GM12878 (cell line): ENCODE data around the gene STIL. TPM values are rescaled to one million over a fixed set of nuclear protein-coding genes. Genes with fewer than 3 reads are reported as not detected.
A peak's percentile ranks its signal among the peaks of the same experiment; 100 is the strongest.

Source experiments
- ATAC-seq: fragments of 200-7000 bp; cut with Tn5 transposase; 3 replicates; pipeline ENCODE4 v1.9.1; 2020; ENCODE audit warnings: mild to moderate bottlenecking, moderate library complexity
- BruUV-seq: library from RNA; stranded (reverse); fragments of 400-500 nt; replicated peaks from 2 replicates; lab custom pipeline; 2021; lab: Mats Ljungman, UMichigan
- CTCF ChIA-PET: fragments of 300-600 bp; sonication (Branson Sonifier 250); formaldehyde crosslinking; extraction: SDS; loops from one replicate; lab custom pipeline; 2021; ENCODE audit warnings: inconsistent platforms; lab: Yijun Ruan, JAX
- POLR2A ChIA-PET: fragments of 350-600 bp; formaldehyde crosslinking; extraction: SDS; loops from one replicate; lab custom pipeline; 2021; ENCODE audit warnings: inconsistent platforms; lab: Charles Lee
- RAD21 ChIA-PET: fragments of 300-600 bp; sonication (Branson Sonifier 250); formaldehyde crosslinking; loops from one replicate; lab custom pipeline; 2023; ENCODE audit warnings: antibody characterized with exemption; ENCODE audit not compliant: unreplicated experiment; lab: Charles Lee
- SMC1A ChIA-PET: fragments of 300-600 bp; sonication (Branson Sonifier 250); formaldehyde crosslinking; loops from one replicate; lab custom pipeline; 2023; ENCODE audit not compliant: unreplicated experiment, uncharacterized antibody; lab: Charles Lee
- DNase-seq: peaks from one replicate; pipeline ENCODE4 v3.0.0-alpha.2; 2011; ENCODE audit warnings: low read depth, low spot score
- FAIRE-seq: peaks from 3 replicates; lab custom pipeline; 2011; peaks lifted over from hg19 to GRCh38; lab: Jason Lieb, UNC
- H2AFZ ChIP-seq: 2 replicates; pipeline ENCODE4 v1.6.0; 2011; ENCODE audit warnings: low read depth, low read length, control low read depth; ENCODE audit not compliant: control insufficient read depth
- H3K27ac ChIP-seq: 2 replicates; pipeline ENCODE4 v1.5.1; 2011; ENCODE audit warnings: control low read depth; ENCODE audit not compliant: control insufficient read depth, insufficient read depth
- H3K27me3 ChIP-seq, 2 experiments: replicated peaks in 1 of 2; 2 replicates each; pipeline versions ENCODE4 v1.6.0 to v1.6.1; 2011; ENCODE audit warnings: low read length in 1 of 2; ENCODE audit not compliant: control insufficient read depth in 2 of 2, insufficient read depth in 2 of 2
- H3K36me3 ChIP-seq, 2 experiments: 2 replicates each; pipeline ENCODE4 v1.5.1; 2011; ENCODE audit warnings: low read length in 1 of 2; ENCODE audit not compliant: control insufficient read depth in 2 of 2, insufficient read depth in 2 of 2
- H3K4me1 ChIP-seq: 2 replicates; pipeline ENCODE4 v1.6.1; 2011; ENCODE audit warnings: mild to moderate bottlenecking, low read length, moderate library complexity, mixed read lengths; ENCODE audit not compliant: control insufficient read depth, insufficient read depth
- H3K4me2 ChIP-seq: 2 replicates; pipeline ENCODE4 v1.6.0; 2011; ENCODE audit warnings: control low read depth; ENCODE audit not compliant: control insufficient read depth, insufficient read depth
- H3K4me3 ChIP-seq: fragments of 200-600 bp; sonication (generic); 2 replicates; pipeline ENCODE4 v1.5.1; 2016
- H3K79me2 ChIP-seq: 2 replicates; pipeline ENCODE4 v1.6.0; 2011; ENCODE audit warnings: low read length; ENCODE audit not compliant: control insufficient read depth, insufficient read depth
- H3K9ac ChIP-seq: 2 replicates; pipeline ENCODE4 v1.8.0; 2011; ENCODE audit warnings: low read length, control low read depth, mixed read lengths; ENCODE audit not compliant: control insufficient read depth, insufficient read depth
- H3K9me3 ChIP-seq: replicated peaks from 3 replicates; pipeline ENCODE4 v1.5.1; 2011; ENCODE audit warnings: mild to moderate bottlenecking, low read length; ENCODE audit not compliant: control insufficient read depth, insufficient read depth
- H4K20me1 ChIP-seq: 2 replicates; pipeline ENCODE4 v1.6.0; 2011; ENCODE audit not compliant: control insufficient read depth, insufficient read depth
- EZH2 ChIP-seq: IDR thresholded peaks from 2 replicates; pipeline ENCODE4 v1.6.1; 2012; ENCODE audit warnings: low read depth, mild to moderate bottlenecking, control low read depth, inconsistent platforms, low read length, borderline replicate concordance; ENCODE audit not compliant: control insufficient read depth
- STAT3 ChIP-seq: IDR thresholded peaks from 2 replicates; pipeline ENCODE4 v1.6.1; 2011; ENCODE audit warnings: low read depth, low read length, improper control_type of control experiment
- SUZ12 ChIP-seq: fragments of 200-600 bp; sonication (generic); IDR thresholded peaks from one replicate; pipeline ENCODE4 v1.6.1; 2018; ENCODE audit warnings: antibody characterized with exemption, mild to moderate bottlenecking; ENCODE audit not compliant: unreplicated experiment
- ZBTB40 ChIP-seq: fragments of 450-650 bp; IDR thresholded peaks from 2 replicates; pipeline ENCODE4 v1.6.1; 2016; ENCODE audit warnings: mild to moderate bottlenecking, moderate library complexity, borderline replicate concordance
- WGBS: methylation state at CpG from one replicate; pipeline ENCODE4 v1.1.6; 2016; ENCODE audit warnings: low lambda C conversion rate; ENCODE audit not compliant: insufficient replicate concordance, insufficient coverage; ENCODE audit errors: missing lambda C conversion rate; 5-methylcytosine and 5-hydroxymethylcytosine counted together
- in situ Hi-C: fragments of 300-500 bp; cut with MboI; formaldehyde crosslinking; loops from 9 replicates; pipeline ENCODE4 v1.14.3; 2018; ENCODE audit warnings: mixed read lengths
- intact Hi-C: fragments of 100-400 bp; cut with micrococcal nuclease; formaldehyde crosslinking; loops from one replicate; pipeline ENCODE4 v1.14.2; 2022; ENCODE audit not compliant: unreplicated experiment
- polyA plus RNA-seq, 11 experiments: library from polyadenylated mRNA; depleted of rRNA in 4 of 11; unstranded in 6 of 11; stranded (reverse) in 5 of 11; fragments of >200 nt; fragmentation: Nextera tagmentation in 4 of 11; fragmentation: Illumina TruSeq in 1 of 11; extraction: Ambion mirVana in 4 of 11; extraction: Trizol in 1 of 11; gene quantifications; 1 replicate in 1 of 11; 2 replicates in 10 of 11; pipeline versions ENCODE4 v1.2.1 to v1.2.3, GENCODE V29; 2011 to 2016; ENCODE audit warnings: inconsistent platforms in 2 of 11, missing spikeins in 2 of 11, low read depth in 1 of 11
- total RNA-seq, 4 experiments: library from RNA; depleted of rRNA in 3 of 4; stranded (reverse); fragments of >200 nt in 3 of 4; fragmentation: Illumina TruSeq in 1 of 4; extraction: Trizol in 1 of 4; gene quantifications; 2 replicates each; pipeline versions ENCODE4 v1.2.1 to v1.2.3, GENCODE V29; 2013 to 2021

STIL gene
- total and polyA plus RNA-seq, 10 of the 15 experiments (the other 5 are each of a cell fraction or from before 2014, with no cell fraction given), result 6.0 to 35.1 (median 26.5) TPM

- H2AFZ ChIP-seq, result no peak overlapping the region
- H3K4me2 ChIP-seq, result no peak overlapping the region
- intact Hi-C loops, result no loop called here
- ChIA-PET SMC1A (no interaction called here), POLR2A (no interaction called here), CTCF (no interaction called here), RAD21 (interaction anchor here (0.6 kb wide), 1 partner anchor 25 kb away, joined by 4 read pairs; no protein-coding TSS in a partner anchor)
- 16% methylated on average over 23 of the region's 23 CpGs for WGBS
- no peak for ATAC-seq
- H3K27me3 ChIP-seq, result peaks cover 28 to 29% of the 10 kb centered on the region in 2 experiments
- in situ Hi-C loops, result no loop called here
- TF ChIP-seq EZH2 (peak; percentile 91; the same call in 1 of the 2 replicates), STAT3 (no peak)
- H4K20me1 ChIP-seq, result no peaks in the 10 kb centered on the region
- H3K27ac ChIP-seq, result no peak overlapping the region
- no peaks in the 10 kb centered on the region for H3K79me2 ChIP-seq
- no peaks in the 10 kb centered on the region for H3K36me3 ChIP-seq
- peaks cover 3% of the 10 kb centered on the region; the same call in 1 of the 2 replicates for H3K4me1 ChIP-seq
- DNase-seq, result no peak
- no peaks in the 10 kb centered on the region for H3K9me3 ChIP-seq
- no peak overlapping the region for H3K4me3 ChIP-seq
- H3K9ac ChIP-seq, result no peak overlapping the region
- no TSS peak for BruUV-seq
- FAIRE-seq, result no peak
Measured at GRCh38 chr1:47229886-47230691, 83.9 kb downstream of the STIL start.

- in situ Hi-C loops (no loop called here), intact Hi-C loops (no loop called here)
- 20% methylated on average over 35 of the region's 35 CpGs for WGBS
- DNase-seq, result no peak
- CTCF ChIA-PET, result no interaction called here
- no peaks in the 10 kb centered on the region for H4K20me1 ChIP-seq
- BruUV-seq, result no TSS peak
- SMC1A ChIA-PET, result interaction anchor here (0.6 kb wide), 1 partner anchor 1056 kb away, joined by 3 read pairs; no protein-coding TSS in a partner anchor
- H3K79me2 ChIP-seq, result no peaks in the 10 kb centered on the region
- no peak for ATAC-seq
- FAIRE-seq, result no peak
- no peak overlapping the region for H3K4me3 ChIP-seq
- POLR2A ChIA-PET, result no interaction called here
- H3K27ac ChIP-seq, result no peak overlapping the region
- RAD21 ChIA-PET, result no interaction called here
- no peak overlapping the region for H2AFZ ChIP-seq
- no peaks in the 10 kb centered on the region for H3K9me3 ChIP-seq
- H3K4me1 ChIP-seq, result peaks cover 3% of the 10 kb centered on the region; the same call in 1 of the 2 replicates
- H3K36me3 ChIP-seq, result no peaks in the 10 kb centered on the region
- peaks cover 29 to 32% of the 10 kb centered on the region in 2 experiments for H3K27me3 ChIP-seq
- no peak for TF ChIP-seq ZBTB40
- TF ChIP-seq SUZ12, result peak; percentile 67
- H3K4me2 ChIP-seq, result no peak overlapping the region
- no peak overlapping the region for H3K9ac ChIP-seq
Measured at GRCh38 chr1:47229031-47229885, 84.7 kb downstream of the STIL start.
